NCI-H128 (cell line): ENCODE measurements around the gene RHOU.
A peak's percentile ranks its signal among the peaks of the same experiment; 100 is the strongest.

ENCODE experiments used
- DNase-seq: peaks from one replicate; lab custom pipeline; 2025; ENCODE audit not compliant: unreplicated experiment; lab: John Stamatoyannopoulos, UW

Gene RHOU

GRCh38 chr1:228782662-228783417 lies 47.6 kb downstream of the RHOU start:
- DNase-seq: no peak

- no peak for DNase-seq
Observed at GRCh38 chr1:228783418-228784040, 48.2 kb downstream of the RHOU start.

GRCh38 chr1:228784181-228784580 lies 48.9 kb downstream of the RHOU start:
- no peak for DNase-seq

- no peak for DNase-seq
Observed at GRCh38 chr1:228785366-228786330, 50.4 kb downstream of the RHOU start.

- no peak for DNase-seq
Observed at GRCh38 chr1:228786361-228787129, 51.3 kb downstream of the RHOU start.

- DNase-seq: no peak
Observed at GRCh38 chr1:228791791-228792190, 56.5 kb downstream of the RHOU start.

- peak; percentile 84 for DNase-seq
Observed at GRCh38 chr1:228792601-228793000, 57.3 kb downstream of the RHOU start.

- no peak for DNase-seq
Observed at GRCh38 chr1:228793032-228793431, 57.8 kb downstream of the RHOU start.

- DNase-seq: no peak
Observed at GRCh38 chr1:228794173-228794572, 58.9 kb downstream of the RHOU start.

GRCh38 chr1:228794810-228795209 lies 59.5 kb downstream of the RHOU start:
- no peak for DNase-seq

GRCh38 chr1:228795596-228795995 lies 60.3 kb downstream of the RHOU start:
- no peak for DNase-seq
